K562 (cell line): Measurements from ENCODE around the gene GPR85. TPM values are rescaled to one million over a fixed set of nuclear protein-coding genes. Genes with fewer than 3 reads are reported as not detected.

Experiments used
- ARID4B ChIP-seq: sonication (generic); formaldehyde crosslinking; IDR thresholded peaks from 2 replicates; pipeline ENCODE4 v1.8.0; 2022; ENCODE audit warnings: mild to moderate bottlenecking, missing genetic modification reagents
- ETV1 ChIP-seq: fragments of 450-650 bp; conservative IDR thresholded peaks from 2 replicates; pipeline ENCODE4 v1.6.1; 2016; ENCODE audit warnings: missing genetic modification characterization, control low read depth, low read depth, missing compliant biosample characterization
- HINFP ChIP-seq: fragments of 450-650 bp; conservative IDR thresholded peaks from 2 replicates; pipeline ENCODE4 v1.6.1; 2016; ENCODE audit warnings: missing genetic modification characterization, low read depth, mild to moderate bottlenecking, control low read depth, missing compliant biosample characterization
- MTA2 ChIP-seq: fragments of 450-650 bp; IDR thresholded peaks from 2 replicates; pipeline ENCODE4 v1.6.1; 2016; ENCODE audit warnings: low read depth
- NR0B1 ChIP-seq: fragments of 450-650 bp; IDR thresholded peaks from one replicate; pipeline ENCODE4 v1.6.1; 2018; ENCODE audit warnings: mild to moderate bottlenecking, moderate library complexity; ENCODE audit not compliant: partially characterized antibody
- PHB ChIP-seq: fragments of 250-450 bp; sonication (Bioruptor Pico); IDR thresholded peaks from 2 replicates; pipeline ENCODE4 v1.5.0; 2021
- RFX7 ChIP-seq: fragments of 250-450 bp; sonication (Bioruptor Pico); IDR thresholded peaks from 2 replicates; pipeline ENCODE4 v1.5.1; 2021; ENCODE audit warnings: mild to moderate bottlenecking
- ZNF165 ChIP-seq: fragments of 250-450 bp; sonication (Bioruptor Pico); IDR thresholded peaks from 2 replicates; pipeline ENCODE4 v1.4.0; 2020; ENCODE audit warnings: borderline replicate concordance
- polyA plus RNA-seq, 8 experiments: library from polyadenylated mRNA; depleted of rRNA in 4 of 8; stranded (reverse) in 5 of 8; unstranded in 3 of 8; fragments of >200 nt; fragmentation: Nextera tagmentation in 2 of 8; fragmentation: Illumina TruSeq in 1 of 8; extraction: Ambion mirVana in 2 of 8; extraction: Trizol in 1 of 8; gene quantifications; 2 replicates each; pipeline versions ENCODE4 v1.2.1 to v1.2.3, GENCODE V29; 2011 to 2014; ENCODE audit warnings: inconsistent platforms in 1 of 8, missing spikeins in 1 of 8
- total RNA-seq, 7 experiments: library from RNA; depleted of rRNA in 6 of 7; stranded (reverse); fragments of >200 nt in 6 of 7; fragmentation: Illumina TruSeq in 2 of 7; extraction: Trizol in 2 of 7; gene quantifications; 2 replicates each; pipeline versions ENCODE4 v1.2.1 to v1.2.3, GENCODE V29; 2011 to 2021; ENCODE audit warnings: low replicate concordance in 1 of 7

GPR85 gene
- total and polyA plus RNA-seq, 9 of the 15 experiments (the other 6 are each of a cell fraction or from before 2014, with no cell fraction given) = 2.9 to 18.2 (median 4.0) TPM

- TF ChIP-seq ZNF165 = no peak
- no peak for TF ChIP-seq NR0B1
- TF ChIP-seq HINFP (tag) = no peak
- no peak for TF ChIP-seq ARID4B (CRISPR knock-in tag)
- no peak for TF ChIP-seq MTA2
- no peak for TF ChIP-seq PHB (CRISPR knock-in tag)
- peak; percentile 4; the same call in 1 of the 2 replicates for TF ChIP-seq RFX7 (CRISPR knock-in tag)
- no peak for TF ChIP-seq ETV1 (tag)
Measured at GRCh38 chr7:113087071-113087998, 708 bp upstream of the GPR85 start (continued).
